HepG2 (cell line): ENCODE results near the gene GTF2H4. TPM values are rescaled to one million over a fixed set of nuclear protein-coding genes. Genes with fewer than 3 reads are reported as not detected.

ENCODE experiments used
- E2F1 ChIP-seq: sonication (generic); formaldehyde crosslinking; IDR thresholded peaks from 2 replicates; pipeline ENCODE4 v1.5.0; 2020; ENCODE audit warnings: missing genetic modification reagents
- ETS1 ChIP-seq: sonication (generic); formaldehyde crosslinking; IDR thresholded peaks from 2 replicates; pipeline ENCODE4 v1.4.0; 2020; ENCODE audit warnings: missing genetic modification reagents
- FUBP1 ChIP-seq: sonication (generic); formaldehyde crosslinking; IDR thresholded peaks from 2 replicates; pipeline ENCODE4 v1.5.1; 2020; ENCODE audit warnings: missing genetic modification reagents, mild to moderate bottlenecking, borderline replicate concordance
- HHEX ChIP-seq: IDR thresholded peaks from 2 replicates; pipeline ENCODE4 v1.6.1; 2016; ENCODE audit warnings: control low read depth
- HNF4G ChIP-seq, 2 experiments: sonication (generic) in 1 of 2; formaldehyde crosslinking in 1 of 2; IDR thresholded peaks; 2 replicates each; pipeline versions ENCODE4 v1.4.0 to v1.6.1; 2011 to 2020; ENCODE audit warnings: borderline replicate concordance in 2 of 2, low read depth in 2 of 2, mild to moderate bottlenecking in 2 of 2, low read length in 1 of 2, missing genetic modification reagents in 1 of 2, moderate library complexity in 1 of 2
- KDM5B ChIP-seq: sonication (generic); formaldehyde crosslinking; IDR thresholded peaks from 2 replicates; pipeline ENCODE4 v1.4.0; 2020; ENCODE audit warnings: missing genetic modification reagents, mild to moderate bottlenecking, borderline replicate concordance
- REL ChIP-seq: sonication (generic); formaldehyde crosslinking; conservative IDR thresholded peaks from 2 replicates; pipeline ENCODE4 v1.8.0; 2022; ENCODE audit warnings: mild to moderate bottlenecking, missing genetic modification reagents, moderate library complexity
- RNF219 ChIP-seq: sonication (generic); formaldehyde crosslinking; IDR thresholded peaks from 2 replicates; pipeline ENCODE4 v1.5.0; 2020; ENCODE audit warnings: mild to moderate bottlenecking, missing genetic modification reagents
- SCMH1 ChIP-seq: sonication (generic); formaldehyde crosslinking; IDR thresholded peaks from 2 replicates; pipeline ENCODE4 v1.9.0; 2021; ENCODE audit warnings: missing genetic modification reagents, mild to moderate bottlenecking, borderline replicate concordance
- SIN3B ChIP-seq: fragments of 150-350 bp; IDR thresholded peaks from 2 replicates; pipeline ENCODE4 v1.6.1; 2014; ENCODE audit warnings: low read length
- TEAD2 ChIP-seq: sonication (generic); formaldehyde crosslinking; IDR thresholded peaks from 2 replicates; pipeline ENCODE4 v1.9.0; 2021; ENCODE audit warnings: missing genetic modification reagents
- TEF ChIP-seq: sonication (generic); formaldehyde crosslinking; IDR thresholded peaks from 2 replicates; pipeline ENCODE4 v1.5.0; 2020; ENCODE audit warnings: missing genetic modification reagents
- TRIM24 ChIP-seq: sonication (generic); formaldehyde crosslinking; IDR thresholded peaks from 2 replicates; pipeline ENCODE4 v1.8.0; 2022; ENCODE audit warnings: mild to moderate bottlenecking, missing genetic modification reagents
- ZBTB38 ChIP-seq: sonication (generic); formaldehyde crosslinking; IDR thresholded peaks from 2 replicates; pipeline ENCODE4 v1.5.1; 2020; ENCODE audit warnings: mild to moderate bottlenecking, missing genetic modification reagents
- ZNF235 ChIP-seq: sonication (generic); formaldehyde crosslinking; IDR thresholded peaks from 2 replicates; pipeline ENCODE4 v1.8.1; 2023; ENCODE audit warnings: mild to moderate bottlenecking, missing genetic modification reagents, borderline replicate concordance
- ZNF256 ChIP-seq: sonication (generic); formaldehyde crosslinking; conservative IDR thresholded peaks from 2 replicates; pipeline ENCODE4 v1.4.0; 2020; ENCODE audit warnings: missing genetic modification reagents
- ZNF589 ChIP-seq: sonication (generic); formaldehyde crosslinking; conservative IDR thresholded peaks from 2 replicates; pipeline ENCODE4 v1.8.0; 2022; ENCODE audit warnings: mild to moderate bottlenecking, moderate library complexity, missing genetic modification reagents
- polyA plus RNA-seq, 8 experiments: library from polyadenylated mRNA; depleted of rRNA in 3 of 8; stranded (reverse) in 7 of 8; unstranded in 1 of 8; fragments of >200 nt; fragmentation: Illumina TruSeq in 4 of 8; extraction: Trizol in 4 of 8; gene quantifications; 2 replicates each; pipeline versions ENCODE4 v1.2.1 to v1.2.3, GENCODE V29; 2011 to 2016; ENCODE audit warnings: low read depth in 4 of 8, missing spikeins in 1 of 8, mixed read lengths in 1 of 8; ENCODE audit not compliant: insufficient read depth in 1 of 8
- total RNA-seq, 5 experiments: library from RNA; depleted of rRNA; stranded (reverse); fragments of >200 nt; fragmentation: Illumina TruSeq; extraction: Trizol; gene quantifications; 2 replicates each; pipeline ENCODE4 v1.2.3, GENCODE V29; 2016; ENCODE audit warnings: low read depth in 1 of 5
- TF ChIP-seq, protein P1 (sequence below): sonication (generic); formaldehyde crosslinking; IDR thresholded peaks from 2 replicates; pipeline ENCODE4 v1.4.0; 2020; ENCODE audit warnings: mild to moderate bottlenecking, missing genetic modification reagents, borderline replicate concordance

The GTF2H4 gene
- total and polyA plus RNA-seq, 2 of the 13 experiments (the other 11 are each of a cell fraction or from before 2014, with no cell fraction given): 15.9 to 49.3 TPM

DNA sequence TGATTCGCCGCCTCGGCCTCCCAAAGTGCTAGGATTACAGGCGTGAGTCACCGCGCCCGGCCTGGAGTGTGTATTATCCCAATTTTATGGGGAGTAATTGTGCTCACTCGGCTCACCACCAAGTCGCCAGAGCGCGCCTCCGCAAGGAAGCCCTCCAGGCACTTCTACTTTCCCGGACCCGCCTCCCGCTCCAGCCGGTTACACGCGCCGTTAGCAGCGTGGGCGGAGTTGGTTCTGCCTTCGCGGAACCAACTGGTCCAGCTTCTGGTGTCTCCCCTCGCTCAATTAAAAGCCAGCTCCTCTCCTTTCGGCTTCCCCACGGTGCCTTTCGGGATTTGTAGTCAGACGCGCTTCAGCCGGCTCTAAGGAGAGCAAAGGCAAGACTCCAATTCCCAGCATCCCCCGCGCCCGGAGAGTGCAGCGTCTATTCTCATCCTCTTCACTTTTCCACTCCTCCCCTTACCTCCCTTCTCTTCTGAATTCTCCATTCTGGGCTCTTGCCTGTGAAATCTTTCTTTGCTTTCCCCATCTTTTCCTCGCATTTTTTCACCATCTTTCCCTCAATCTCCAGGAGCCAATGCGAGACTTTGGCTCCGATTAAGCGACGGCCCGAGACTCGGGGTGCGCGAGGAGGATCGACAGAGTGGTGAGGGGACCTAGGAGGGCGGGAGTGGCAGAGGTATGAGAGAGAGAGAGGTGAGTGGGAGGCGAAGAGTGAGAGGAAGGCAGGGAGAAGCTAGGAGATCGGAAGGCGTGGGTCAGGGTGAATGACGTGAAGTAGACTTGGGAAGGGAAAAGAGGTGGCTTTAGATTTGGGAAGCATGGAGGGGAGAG, at the start of gene GTF2H4 (continued):
- TF ChIP-seq ETS1 (CRISPR knock-in tag) (no peak), ZBTB38 (CRISPR knock-in tag) (peak; percentile 47; the same call in 1 of the 2 replicates), ZNF235 (no peak), ZNF256 (CRISPR knock-in tag) (no peak), ZNF589 (CRISPR knock-in tag) (no peak), FUBP1 (CRISPR knock-in tag) (no peak), SIN3B (peak; percentile 83), E2F1 (CRISPR knock-in tag) (peak; percentile 52; the same call in 1 of the 2 replicates), TEF (CRISPR knock-in tag) (no peak), HHEX (CRISPR knock-in tag) (0 out of 2 replicates have a peak, but pooled peaks have one; percentile 45), HNF4G (IDR thresholded peaks at IDR 0.05; ENCODE audit: borderline replicate concordance, low read depth, low read length) (no peak), HNF4G (CRISPR knock-in tag; IDR thresholded peaks at IDR 0.05; ENCODE audit: borderline replicate concordance, low read depth) (peak; percentile 68; the same call in 1 of the 2 replicates), TEAD2 (CRISPR knock-in tag) (no peak), REL (CRISPR knock-in tag) (no peak), TRIM24 (CRISPR knock-in tag) (peak; percentile 57; the same call in 1 of the 2 replicates), SCMH1 (no peak), RNF219 (CRISPR knock-in tag) (0 out of 2 replicates have a peak, but pooled peaks have one; percentile 62), KDM5B (peak; percentile 79; the same call in 1 of the 2 replicates)
- TF ChIP-seq, protein P1, sequence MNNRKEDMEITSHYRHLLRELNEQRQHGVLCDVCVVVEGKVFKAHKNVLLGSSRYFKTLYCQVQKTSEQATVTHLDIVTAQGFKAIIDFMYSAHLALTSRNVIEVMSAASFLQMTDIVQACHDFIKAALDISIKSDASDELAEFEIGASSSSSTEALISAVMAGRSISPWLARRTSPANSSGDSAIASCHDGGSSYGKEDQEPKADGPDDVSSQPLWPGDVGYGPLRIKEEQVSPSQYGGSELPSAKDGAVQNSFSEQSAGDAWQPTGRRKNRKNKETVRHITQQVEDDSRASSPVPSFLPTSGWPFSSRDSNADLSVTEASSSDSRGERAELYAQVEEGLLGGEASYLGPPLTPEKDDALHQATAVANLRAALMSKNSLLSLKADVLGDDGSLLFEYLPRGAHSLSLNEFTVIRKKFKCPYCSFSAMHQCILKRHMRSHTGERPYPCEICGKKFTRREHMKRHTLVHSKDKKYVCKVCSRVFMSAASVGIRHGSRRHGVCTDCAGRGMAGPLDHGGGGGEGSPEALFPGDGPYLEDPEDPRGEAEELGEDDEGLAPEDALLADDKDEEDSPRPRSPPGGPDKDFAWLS (CRISPR knock-in tag): no peak
